ENCODE results near the gene PRKD2. TPM values are rescaled to one million over a fixed set of nuclear protein-coding genes. Genes with fewer than 3 reads are reported as not detected.
A peak's percentile ranks its signal among the peaks of the same experiment; 100 is the strongest.

PRKD2 gene
- total and polyA plus RNA-seq, 2 experiments from 2014 or later, result 53.8 to 68.0 TPM

MicroRNA genes within 50 kb of the gene (microRNA counts, 767-probe panel; counts per million panel counts)
- not detected for microRNA hsa-miR-320e

Small RNA genes lying within 50 kb of the gene (microRNA-seq; reads per million reads assigned to microRNA genes)
- 0.66 reads per million for gene MIR320E

Small RNA genes lying within 50 kb of the gene (small RNA-seq; reads per million reads assigned to genes)
- gene MIR320E (ENCODE audit: low replicate concordance), result not detected
- gene RF00019 (ENCODE audit: low replicate concordance), result not detected
- 0.52 reads per million, percentile 36 among the genes with 10 or more reads in this experiment for gene RN7SL364P (ENCODE audit: low replicate concordance)

Other genes with a start within 250 kb of the PRKD2 start
- 17.8 and 19.6 TPM in 2 replicates for gene PNMA8A, start 245.6 kb downstream of the PRKD2 start, total RNA-seq (2014; rRNA removed; shearing (Covaris generic))
- 21.7 and 28.0 TPM in 2 replicates for gene PNMA8A, start 245.6 kb downstream of the PRKD2 start, polyA plus RNA-seq (2016; fragmentation: Nextera tagmentation; extraction: Ambion mirVana)
- gene PNMA8B, start 221.2 kb downstream of the PRKD2 start, total RNA-seq (2014; rRNA removed; shearing (Covaris generic)), result 1.6 and 1.7 TPM in 2 replicates
- gene PNMA8B, start 221.2 kb downstream of the PRKD2 start, polyA plus RNA-seq (2016; fragmentation: Nextera tagmentation; extraction: Ambion mirVana), result 0.44 and 0.80 TPM in 2 replicates
- 193 and 215 TPM in 2 replicates for gene CALM3, start 115.8 kb downstream of the PRKD2 start, total RNA-seq (2014; rRNA removed; shearing (Covaris generic))
- gene CALM3, start 115.8 kb downstream of the PRKD2 start, polyA plus RNA-seq (2016; fragmentation: Nextera tagmentation; extraction: Ambion mirVana), result 143 and 148 TPM in 2 replicates
- not detected in 2 replicates for gene PTGIR, start 92.0 kb downstream of the PRKD2 start, total RNA-seq (2014; rRNA removed; shearing (Covaris generic))
- gene PTGIR, start 92.0 kb downstream of the PRKD2 start, polyA plus RNA-seq (2016; fragmentation: Nextera tagmentation; extraction: Ambion mirVana), result not detected in 2 replicates
- gene GNG8, start 80.9 kb downstream of the PRKD2 start, total RNA-seq (2014; rRNA removed; shearing (Covaris generic)), result not detected in 2 replicates
- gene GNG8, start 80.9 kb downstream of the PRKD2 start, polyA plus RNA-seq (2016; fragmentation: Nextera tagmentation; extraction: Ambion mirVana), result 5.7 and 5.9 TPM in 2 replicates
- gene DACT3, start 55.9 kb downstream of the PRKD2 start, total RNA-seq (2014; rRNA removed; shearing (Covaris generic)), result 1.2 and 2.6 TPM in 2 replicates
- gene DACT3, start 55.9 kb downstream of the PRKD2 start, polyA plus RNA-seq (2016; fragmentation: Nextera tagmentation; extraction: Ambion mirVana), result 0.75 and 0.78 TPM in 2 replicates
- gene FKRP, start 28.9 kb upstream of the PRKD2 start, total RNA-seq (2014; rRNA removed; shearing (Covaris generic)), result 25.5 and 31.9 TPM in 2 replicates
- gene FKRP, start 28.9 kb upstream of the PRKD2 start, polyA plus RNA-seq (2016; fragmentation: Nextera tagmentation; extraction: Ambion mirVana), result 8.9 and 11.5 TPM in 2 replicates
- 131 and 140 TPM in 2 replicates for gene STRN4, start 29.3 kb upstream of the PRKD2 start, total RNA-seq (2014; rRNA removed; shearing (Covaris generic))
- gene STRN4, start 29.3 kb upstream of the PRKD2 start, polyA plus RNA-seq (2016; fragmentation: Nextera tagmentation; extraction: Ambion mirVana), result 58.0 and 62.1 TPM in 2 replicates
- 249 and 272 TPM in 2 replicates for gene SLC1A5, start 71.5 kb upstream of the PRKD2 start, total RNA-seq (2014; rRNA removed; shearing (Covaris generic))
- gene SLC1A5, start 71.5 kb upstream of the PRKD2 start, polyA plus RNA-seq (2016; fragmentation: Nextera tagmentation; extraction: Ambion mirVana), result 103 and 109 TPM in 2 replicates
- gene AP2S1, start 133.7 kb upstream of the PRKD2 start, total RNA-seq (2014; rRNA removed; shearing (Covaris generic)), result 115 and 140 TPM in 2 replicates
- gene AP2S1, start 133.7 kb upstream of the PRKD2 start, polyA plus RNA-seq (2016; fragmentation: Nextera tagmentation; extraction: Ambion mirVana), result 278 and 299 TPM in 2 replicates
- gene ARHGAP35, start 143.9 kb upstream of the PRKD2 start, total RNA-seq (2014; rRNA removed; shearing (Covaris generic)), result 49.4 and 57.7 TPM in 2 replicates
- gene ARHGAP35, start 143.9 kb upstream of the PRKD2 start, polyA plus RNA-seq (2016; fragmentation: Nextera tagmentation; extraction: Ambion mirVana), result 13.6 and 14.4 TPM in 2 replicates